Breast epithelium (tissue), 3 donors: Measurements from ENCODE around the gene NAV2.

ENCODE experiments used
- POLR2AphosphoS5 ChIP-seq, 3 donors: sonication (generic); formaldehyde crosslinking; IDR thresholded peaks; one replicate each; pipeline ENCODE4 v1.6.1; 2017; ENCODE audit warnings: antibody characterized with exemption in 3 of 3
- TF ChIP-seq, protein P1 (sequence below), 3 donors: fragments of 450-650 bp; IDR thresholded peaks; one replicate each; pipeline ENCODE4 v1.5.1; 2016 to 2017; ENCODE audit warnings: antibody characterized with exemption in 3 of 3, mild to moderate bottlenecking in 3 of 3, moderate library complexity in 3 of 3

DNA sequence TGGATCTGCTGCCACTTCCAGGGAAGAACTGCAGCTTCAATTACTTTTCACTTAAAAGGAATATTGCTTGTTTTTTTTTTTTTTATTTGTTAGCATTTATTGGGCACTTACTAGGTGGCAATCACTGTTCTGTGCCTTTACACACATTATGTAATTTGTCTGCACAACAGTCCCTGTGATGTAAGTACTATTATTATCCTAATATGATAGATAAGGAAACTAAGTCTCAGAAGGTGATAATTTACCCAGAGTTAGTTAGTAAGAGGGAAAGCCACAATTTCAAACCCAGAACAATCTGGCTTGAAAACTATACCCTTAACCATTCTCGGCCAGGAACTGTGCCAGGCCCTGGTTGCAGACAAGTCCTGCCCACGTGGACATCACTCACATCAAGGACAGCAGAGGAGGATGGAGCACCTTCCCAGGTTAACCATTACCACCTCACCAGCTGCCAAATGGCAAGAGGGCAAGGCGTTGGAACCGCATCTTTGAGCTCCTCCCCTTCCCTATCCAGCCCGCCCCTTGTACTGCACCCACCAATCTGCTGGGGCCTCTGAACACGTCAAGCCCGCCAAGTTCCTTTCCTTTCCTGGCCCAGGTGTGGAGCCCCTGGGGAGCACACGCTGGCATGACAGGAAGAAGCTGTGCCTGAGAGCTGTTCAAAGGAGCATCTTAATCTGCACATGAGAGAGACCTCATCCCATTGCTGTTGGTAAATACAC lies 78.4 kb downstream of the NAV2 start:
- TF ChIP-seq POLR2AphosphoS5 (IDR thresholded peaks at IDR 0.05) = no peak
- TF ChIP-seq, protein P1, sequence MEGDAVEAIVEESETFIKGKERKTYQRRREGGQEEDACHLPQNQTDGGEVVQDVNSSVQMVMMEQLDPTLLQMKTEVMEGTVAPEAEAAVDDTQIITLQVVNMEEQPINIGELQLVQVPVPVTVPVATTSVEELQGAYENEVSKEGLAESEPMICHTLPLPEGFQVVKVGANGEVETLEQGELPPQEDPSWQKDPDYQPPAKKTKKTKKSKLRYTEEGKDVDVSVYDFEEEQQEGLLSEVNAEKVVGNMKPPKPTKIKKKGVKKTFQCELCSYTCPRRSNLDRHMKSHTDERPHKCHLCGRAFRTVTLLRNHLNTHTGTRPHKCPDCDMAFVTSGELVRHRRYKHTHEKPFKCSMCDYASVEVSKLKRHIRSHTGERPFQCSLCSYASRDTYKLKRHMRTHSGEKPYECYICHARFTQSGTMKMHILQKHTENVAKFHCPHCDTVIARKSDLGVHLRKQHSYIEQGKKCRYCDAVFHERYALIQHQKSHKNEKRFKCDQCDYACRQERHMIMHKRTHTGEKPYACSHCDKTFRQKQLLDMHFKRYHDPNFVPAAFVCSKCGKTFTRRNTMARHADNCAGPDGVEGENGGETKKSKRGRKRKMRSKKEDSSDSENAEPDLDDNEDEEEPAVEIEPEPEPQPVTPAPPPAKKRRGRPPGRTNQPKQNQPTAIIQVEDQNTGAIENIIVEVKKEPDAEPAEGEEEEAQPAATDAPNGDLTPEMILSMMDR (IDR thresholded peaks at IDR 0.05) = no peak
